ENCODE data around the gene PRDM7. TPM values are rescaled to one million over a fixed set of nuclear protein-coding genes. Genes with fewer than 3 reads are reported as not detected.

PRDM7 gene
- total and polyA plus RNA-seq, 9 of the 15 experiments (the other 6 are each of a cell fraction or from before 2014, with no cell fraction given): not detected

- no peak for TF ChIP-seq NR2C2 (CRISPR knock-in tag; IDR thresholded peaks at IDR 0.05)
- no peak for TF ChIP-seq NR2C2 (tag; IDR thresholded peaks at IDR 0.05)
- TF ChIP-seq FOXK1 (CRISPR knock-in tag; IDR thresholded peaks at IDR 0.05; ENCODE audit: borderline replicate concordance): no peak
- no peak for TF ChIP-seq NFRKB (IDR thresholded peaks at IDR 0.05; ENCODE audit: low read depth)
- TF ChIP-seq TFAP4 (CRISPR knock-in tag; IDR thresholded peaks at IDR 0.05; ENCODE audit: borderline replicate concordance): no peak
- no peak for TF ChIP-seq SP2 (IDR thresholded peaks at IDR 0.05; ENCODE audit: extremely low read depth, low read depth, low read length, poor library complexity, severe bottlenecking)
- no peak for TF ChIP-seq EP400 (IDR thresholded peaks at IDR 0.05)
- no peak for TF ChIP-seq NCOA1 (IDR thresholded peaks at IDR 0.05; ENCODE audit: low read depth)
- peak; percentile 39; the same call in 1 of the 2 replicates for TF ChIP-seq RBFOX2 (IDR thresholded peaks at IDR 0.05; ENCODE audit: low read depth, low read length)
- TF ChIP-seq E2F1 (CRISPR knock-in tag; IDR thresholded peaks at IDR 0.05): no peak
- TF ChIP-seq ZNF311 (CRISPR knock-in tag; IDR thresholded peaks at IDR 0.05): no peak
- TF ChIP-seq POLR2A (conservative IDR thresholded peaks at IDR 0.05): no peak
- no peak for TF ChIP-seq HSF4 (CRISPR knock-in tag; IDR thresholded peaks at IDR 0.05; ENCODE audit: borderline replicate concordance)
- no peak for TF ChIP-seq ATF6 (CRISPR knock-in tag; IDR thresholded peaks at IDR 0.05)
- no peak for TF ChIP-seq ATF3 (IDR thresholded peaks at IDR 0.05)
- TF ChIP-seq ATF3 (CRISPR knock-in tag; conservative IDR thresholded peaks at IDR 0.05): no peak
- no peak for TF ChIP-seq ELK1 (CRISPR knock-in tag; IDR thresholded peaks at IDR 0.05)
- no peak for TF ChIP-seq HBP1 (CRISPR knock-in tag; IDR thresholded peaks at IDR 0.05)
- TF ChIP-seq ADNP (tag; IDR thresholded peaks at IDR 0.05): no peak
- peak; percentile 38; the same call in 1 of the 2 replicates for TF ChIP-seq CTBP1 (IDR thresholded peaks at IDR 0.05; ENCODE audit: borderline replicate concordance)
- TF ChIP-seq ZC3H8 (IDR thresholded peaks at IDR 0.05): no peak
Measured at GRCh38 chr16:90018652-90019542, 58.2 kb downstream of the PRDM7 start, which contains the start of gene DBNDD1 (continued).

Data from K562 (cell line).